HEK293 (cell line): Measurements from ENCODE around the gene TMEM143.

ENCODE experiments used
- GLI2 ChIP-seq: fragments of 450-650 bp; formaldehyde crosslinking; IDR thresholded peaks from 2 replicates; pipeline ENCODE4; 2017; ENCODE audit warnings: missing biosample characterization, missing genetic modification characterization, low read depth, borderline replicate concordance
- HOXA7 ChIP-seq: sonication (generic); formaldehyde crosslinking; IDR thresholded peaks from 2 replicates; pipeline ENCODE4 v1.8.1; 2022; ENCODE audit warnings: missing genetic modification reagents, borderline replicate concordance
- MYNN ChIP-seq: fragments of 450-650 bp; formaldehyde crosslinking; IDR thresholded peaks from 2 replicates; pipeline ENCODE4 v1.5.1; 2016; ENCODE audit warnings: missing biosample characterization, missing genetic modification characterization, borderline replicate concordance
- SCRT1 ChIP-seq: fragments of 450-650 bp; formaldehyde crosslinking; IDR thresholded peaks from 2 replicates; pipeline ENCODE4 v1.5.1; 2016; ENCODE audit warnings: missing biosample characterization, missing genetic modification characterization, borderline replicate concordance
- YY1 ChIP-seq: fragments of 450-650 bp; formaldehyde crosslinking; IDR thresholded peaks from 2 replicates; pipeline ENCODE4 v1.5.1; 2018; ENCODE audit warnings: missing biosample characterization, missing genetic modification characterization
- ZFP37 ChIP-seq: fragments of 450-650 bp; formaldehyde crosslinking; IDR thresholded peaks from 2 replicates; pipeline ENCODE4 v1.5.1; 2016; ENCODE audit warnings: missing biosample characterization, missing genetic modification characterization
- ZNF114 ChIP-seq: fragments of 450-650 bp; formaldehyde crosslinking; IDR thresholded peaks from 2 replicates; pipeline ENCODE4 v1.5.0; 2017; ENCODE audit warnings: missing biosample characterization, missing genetic modification characterization
- ZNF121 ChIP-seq: fragments of 450-650 bp; formaldehyde crosslinking; IDR thresholded peaks from 2 replicates; pipeline ENCODE4 v1.5.1; 2016; ENCODE audit warnings: missing biosample characterization, missing genetic modification characterization
- ZNF138 ChIP-seq: fragments of 450-650 bp; formaldehyde crosslinking; IDR thresholded peaks from 2 replicates; pipeline ENCODE4 v1.5.1; 2016; ENCODE audit warnings: missing biosample characterization, missing genetic modification characterization, borderline replicate concordance
- ZNF169 ChIP-seq: fragments of 450-650 bp; formaldehyde crosslinking; IDR thresholded peaks from 2 replicates; pipeline ENCODE4 v1.5.1; 2016; ENCODE audit warnings: missing biosample characterization, missing genetic modification characterization
- ZNF174 ChIP-seq: fragments of 450-650 bp; formaldehyde crosslinking; IDR thresholded peaks from 2 replicates; pipeline ENCODE4 v1.5.0; 2017; ENCODE audit warnings: missing biosample characterization, mild to moderate bottlenecking, missing genetic modification characterization
- ZNF184 ChIP-seq: fragments of 450-650 bp; IDR thresholded peaks from 2 replicates; pipeline ENCODE4 v1.5.1; 2018; ENCODE audit warnings: missing biosample characterization, mild to moderate bottlenecking, missing genetic modification characterization
- ZNF202 ChIP-seq: fragments of 450-650 bp; formaldehyde crosslinking; IDR thresholded peaks from 2 replicates; pipeline ENCODE4 v1.5.1; 2016; ENCODE audit warnings: missing biosample characterization, missing genetic modification characterization, borderline replicate concordance
- ZNF335 ChIP-seq: fragments of 450-650 bp; formaldehyde crosslinking; conservative IDR thresholded peaks from 2 replicates; pipeline ENCODE4 v1.5.1; 2016; ENCODE audit warnings: missing biosample characterization, missing genetic modification characterization
- ZNF433 ChIP-seq: fragments of 450-650 bp; formaldehyde crosslinking; IDR thresholded peaks from 2 replicates; pipeline ENCODE4 v1.5.1; 2016; ENCODE audit warnings: missing biosample characterization, missing genetic modification characterization, low read depth
- ZNF514 ChIP-seq: fragments of 450-650 bp; formaldehyde crosslinking; IDR thresholded peaks from 2 replicates; pipeline ENCODE4 v1.5.1; 2016; ENCODE audit warnings: missing biosample characterization, missing genetic modification characterization
- ZNF521 ChIP-seq: fragments of 450-650 bp; formaldehyde crosslinking; IDR thresholded peaks from 2 replicates; pipeline ENCODE4 v1.5.1; 2017; ENCODE audit warnings: missing biosample characterization, mild to moderate bottlenecking, missing genetic modification characterization
- ZNF549 ChIP-seq: fragments of 450-650 bp; IDR thresholded peaks from 2 replicates; pipeline ENCODE4 v1.5.1; 2018; ENCODE audit warnings: missing biosample characterization, missing genetic modification characterization, mild to moderate bottlenecking, inconsistent platforms, moderate library complexity
- ZNF571 ChIP-seq: fragments of 450-650 bp; formaldehyde crosslinking; IDR thresholded peaks from 2 replicates; pipeline ENCODE4 v1.5.0; 2017; ENCODE audit warnings: missing biosample characterization, missing genetic modification characterization
- ZNF624 ChIP-seq: fragments of 450-650 bp; formaldehyde crosslinking; IDR thresholded peaks from 2 replicates; pipeline ENCODE4 v1.5.1; 2017; ENCODE audit warnings: missing biosample characterization, missing genetic modification characterization
- ZNF629 ChIP-seq: fragments of 450-650 bp; formaldehyde crosslinking; IDR thresholded peaks from 2 replicates; pipeline ENCODE4 v1.5.1; 2017; ENCODE audit warnings: missing biosample characterization, missing genetic modification characterization
- ZNF747 ChIP-seq: fragments of 450-650 bp; formaldehyde crosslinking; IDR thresholded peaks from 2 replicates; pipeline ENCODE4 v1.5.1; 2016; ENCODE audit warnings: missing biosample characterization, missing genetic modification characterization
- ZNF776 ChIP-seq: fragments of 450-650 bp; formaldehyde crosslinking; IDR thresholded peaks from 2 replicates; pipeline ENCODE4 v1.5.0; 2017; ENCODE audit warnings: missing biosample characterization, missing genetic modification characterization, borderline replicate concordance
- ZNF837 ChIP-seq: fragments of 450-650 bp; formaldehyde crosslinking; IDR thresholded peaks from 2 replicates; pipeline ENCODE4 v1.5.1; 2016; ENCODE audit warnings: missing biosample characterization, missing genetic modification characterization
- TF ChIP-seq, protein P1 (sequence below): fragments of 450-650 bp; formaldehyde crosslinking; optimal IDR thresholded peaks from 2 replicates; pipeline ENCODE3; 2016; ENCODE audit warnings: missing biosample characterization, mild to moderate bottlenecking, missing genetic modification characterization
- TF ChIP-seq, protein P2 (sequence below): fragments of 450-650 bp; formaldehyde crosslinking; IDR thresholded peaks from 2 replicates; pipeline ENCODE4 v1.5.1; 2016; ENCODE audit warnings: missing biosample characterization, missing genetic modification characterization, low read depth
- TF ChIP-seq, protein P3 (sequence below): fragments of 450-650 bp; formaldehyde crosslinking; IDR thresholded peaks from 2 replicates; pipeline ENCODE4 v1.5.1; 2016; ENCODE audit warnings: missing biosample characterization, missing genetic modification characterization
- TF ChIP-seq, protein P4 (sequence below): fragments of 450-650 bp; formaldehyde crosslinking; IDR thresholded peaks from 2 replicates; pipeline ENCODE4 v1.5.1; 2016; ENCODE audit warnings: missing biosample characterization, missing genetic modification characterization
- TF ChIP-seq, protein P5 (sequence below): fragments of 450-650 bp; formaldehyde crosslinking; IDR thresholded peaks from 2 replicates; pipeline ENCODE4 v1.5.1; 2016; ENCODE audit warnings: missing biosample characterization, missing genetic modification characterization
- TF ChIP-seq, protein P6 (sequence below): fragments of 450-650 bp; formaldehyde crosslinking; IDR thresholded peaks from 2 replicates; pipeline ENCODE4 v1.5.1; 2017; ENCODE audit warnings: missing biosample characterization, missing genetic modification characterization

Gene TMEM143

DNA sequence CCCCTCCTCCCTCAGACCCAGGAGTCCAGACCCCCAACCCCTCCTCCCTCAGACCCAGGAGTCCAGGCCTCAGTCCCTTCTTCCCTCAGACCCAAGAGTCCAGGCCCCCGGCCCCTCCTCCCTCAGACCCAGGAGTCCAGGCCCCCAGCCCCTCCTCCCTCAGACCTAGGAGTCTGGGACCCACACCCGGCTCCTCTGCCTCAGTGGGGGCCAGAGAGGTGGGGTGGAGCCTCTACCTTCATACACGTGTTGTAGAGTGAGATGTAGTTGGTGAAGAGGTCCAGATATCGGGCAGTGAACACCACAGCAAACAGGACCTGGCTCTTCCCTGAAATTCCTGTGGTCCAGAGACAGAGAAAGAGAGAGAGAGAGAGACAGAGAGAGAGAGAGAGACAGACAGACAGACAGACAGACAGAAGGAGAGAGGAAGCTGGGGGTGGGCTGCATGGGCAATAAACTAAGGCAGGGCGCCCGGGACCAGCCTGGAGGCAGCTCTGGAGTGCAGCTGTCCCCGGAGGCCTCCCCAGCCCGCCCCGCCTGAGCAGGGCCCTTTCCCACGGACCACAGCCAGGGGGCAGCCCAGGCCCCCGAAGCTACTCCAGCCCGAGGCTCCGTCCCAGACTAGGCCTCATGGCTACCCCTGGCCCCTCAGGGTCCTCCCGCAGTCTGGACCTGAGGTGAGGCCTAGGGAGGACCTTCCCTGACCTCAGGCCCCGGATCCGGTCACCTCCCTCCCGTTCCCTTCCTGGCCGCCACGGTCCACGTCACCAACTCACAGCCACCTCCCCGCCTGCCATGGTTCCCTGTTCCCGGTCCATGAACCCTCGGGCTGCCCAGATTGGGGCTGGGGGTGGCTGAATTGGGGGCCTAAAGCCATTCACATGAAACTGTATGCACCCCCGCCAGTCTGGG is 26.7 kb upstream of the TMEM143 start (continued):
- TF ChIP-seq, protein P1, sequence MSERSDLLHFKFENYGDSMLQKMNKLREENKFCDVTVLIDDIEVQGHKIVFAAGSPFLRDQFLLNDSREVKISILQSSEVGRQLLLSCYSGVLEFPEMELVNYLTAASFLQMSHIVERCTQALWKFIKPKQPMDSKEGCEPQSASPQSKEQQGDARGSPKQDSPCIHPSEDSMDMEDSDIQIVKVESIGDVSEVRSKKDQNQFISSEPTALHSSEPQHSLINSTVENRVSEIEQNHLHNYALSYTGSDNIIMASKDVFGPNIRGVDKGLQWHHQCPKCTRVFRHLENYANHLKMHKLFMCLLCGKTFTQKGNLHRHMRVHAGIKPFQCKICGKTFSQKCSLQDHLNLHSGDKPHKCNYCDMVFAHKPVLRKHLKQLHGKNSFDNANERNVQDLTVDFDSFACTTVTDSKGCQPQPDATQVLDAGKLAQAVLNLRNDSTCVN (tag by site-specific recombination) = peak; percentile 20
- TF ChIP-seq, protein P2, sequence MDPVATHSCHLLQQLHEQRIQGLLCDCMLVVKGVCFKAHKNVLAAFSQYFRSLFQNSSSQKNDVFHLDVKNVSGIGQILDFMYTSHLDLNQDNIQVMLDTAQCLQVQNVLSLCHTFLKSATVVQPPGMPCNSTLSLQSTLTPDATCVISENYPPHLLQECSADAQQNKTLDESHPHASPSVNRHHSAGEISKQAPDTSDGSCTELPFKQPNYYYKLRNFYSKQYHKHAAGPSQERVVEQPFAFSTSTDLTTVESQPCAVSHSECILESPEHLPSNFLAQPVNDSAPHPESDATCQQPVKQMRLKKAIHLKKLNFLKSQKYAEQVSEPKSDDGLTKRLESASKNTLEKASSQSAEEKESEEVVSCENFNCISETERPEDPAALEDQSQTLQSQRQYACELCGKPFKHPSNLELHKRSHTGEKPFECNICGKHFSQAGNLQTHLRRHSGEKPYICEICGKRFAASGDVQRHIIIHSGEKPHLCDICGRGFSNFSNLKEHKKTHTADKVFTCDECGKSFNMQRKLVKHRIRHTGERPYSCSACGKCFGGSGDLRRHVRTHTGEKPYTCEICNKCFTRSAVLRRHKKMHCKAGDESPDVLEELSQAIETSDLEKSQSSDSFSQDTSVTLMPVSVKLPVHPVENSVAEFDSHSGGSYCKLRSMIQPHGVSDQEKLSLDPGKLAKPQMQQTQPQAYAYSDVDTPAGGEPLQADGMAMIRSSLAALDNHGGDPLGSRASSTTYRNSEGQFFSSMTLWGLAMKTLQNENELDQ = no peak
- TF ChIP-seq ZNF138 (tag by site-specific recombination) (no peak), ZNF624 (tag by site-specific recombination) (no peak), ZNF837 (tag by site-specific recombination) (no peak), ZNF433 (tag by site-specific recombination) (no peak), ZNF521 (tag by site-specific recombination) (no peak), ZNF549 (tag by site-specific recombination) (no peak), ZNF174 (no peak), GLI2 (tag by site-specific recombination) (no peak), ZNF776 (tag by site-specific recombination) (no peak), ZNF629 (peak; percentile 46; the same call in 1 of the 2 replicates), ZNF335 (tag by site-specific recombination) (peak; percentile 94), ZNF184 (tag by site-specific recombination) (no peak), ZNF571 (tag by site-specific recombination) (no peak), ZNF514 (tag by site-specific recombination) (no peak), ZNF121 (tag by site-specific recombination) (no peak), ZFP37 (tag by site-specific recombination) (peak; percentile 98), HOXA7 (CRISPR knock-in tag) (no peak), SCRT1 (tag by site-specific recombination) (no peak), ZNF202 (tag by site-specific recombination) (no peak), ZNF747 (tag by site-specific recombination) (no peak), ZNF169 (no peak; the same call in 1 of the 2 replicates), YY1 (no peak), ZNF114 (no peak), MYNN (tag by site-specific recombination) (no peak)
- TF ChIP-seq, protein P3, sequence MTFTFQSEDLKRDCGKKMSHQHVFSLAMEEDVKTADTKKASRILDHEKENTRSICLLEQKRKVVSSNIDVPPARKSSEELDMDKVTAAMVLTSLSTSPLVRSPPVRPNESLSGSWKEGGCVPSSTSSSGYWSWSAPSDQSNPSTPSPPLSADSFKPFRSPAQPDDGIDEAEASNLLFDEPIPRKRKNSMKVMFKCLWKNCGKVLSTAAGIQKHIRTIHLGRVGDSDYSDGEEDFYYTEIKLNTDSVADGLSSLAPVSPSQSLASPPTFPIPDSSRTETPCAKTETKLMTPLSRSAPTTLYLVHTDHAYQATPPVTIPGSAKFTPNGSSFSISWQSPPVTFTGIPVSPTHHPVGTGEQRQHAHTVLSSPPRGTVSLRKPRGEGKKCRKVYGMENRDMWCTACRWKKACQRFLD = no peak
- TF ChIP-seq, protein P4, sequence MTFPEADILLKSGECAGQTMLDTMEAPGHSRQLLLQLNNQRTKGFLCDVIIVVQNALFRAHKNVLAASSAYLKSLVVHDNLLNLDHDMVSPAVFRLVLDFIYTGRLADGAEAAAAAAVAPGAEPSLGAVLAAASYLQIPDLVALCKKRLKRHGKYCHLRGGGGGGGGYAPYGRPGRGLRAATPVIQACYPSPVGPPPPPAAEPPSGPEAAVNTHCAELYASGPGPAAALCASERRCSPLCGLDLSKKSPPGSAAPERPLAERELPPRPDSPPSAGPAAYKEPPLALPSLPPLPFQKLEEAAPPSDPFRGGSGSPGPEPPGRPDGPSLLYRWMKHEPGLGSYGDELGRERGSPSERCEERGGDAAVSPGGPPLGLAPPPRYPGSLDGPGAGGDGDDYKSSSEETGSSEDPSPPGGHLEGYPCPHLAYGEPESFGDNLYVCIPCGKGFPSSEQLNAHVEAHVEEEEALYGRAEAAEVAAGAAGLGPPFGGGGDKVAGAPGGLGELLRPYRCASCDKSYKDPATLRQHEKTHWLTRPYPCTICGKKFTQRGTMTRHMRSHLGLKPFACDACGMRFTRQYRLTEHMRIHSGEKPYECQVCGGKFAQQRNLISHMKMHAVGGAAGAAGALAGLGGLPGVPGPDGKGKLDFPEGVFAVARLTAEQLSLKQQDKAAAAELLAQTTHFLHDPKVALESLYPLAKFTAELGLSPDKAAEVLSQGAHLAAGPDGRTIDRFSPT (tag by site-specific recombination) = no peak
- TF ChIP-seq, protein P5, sequence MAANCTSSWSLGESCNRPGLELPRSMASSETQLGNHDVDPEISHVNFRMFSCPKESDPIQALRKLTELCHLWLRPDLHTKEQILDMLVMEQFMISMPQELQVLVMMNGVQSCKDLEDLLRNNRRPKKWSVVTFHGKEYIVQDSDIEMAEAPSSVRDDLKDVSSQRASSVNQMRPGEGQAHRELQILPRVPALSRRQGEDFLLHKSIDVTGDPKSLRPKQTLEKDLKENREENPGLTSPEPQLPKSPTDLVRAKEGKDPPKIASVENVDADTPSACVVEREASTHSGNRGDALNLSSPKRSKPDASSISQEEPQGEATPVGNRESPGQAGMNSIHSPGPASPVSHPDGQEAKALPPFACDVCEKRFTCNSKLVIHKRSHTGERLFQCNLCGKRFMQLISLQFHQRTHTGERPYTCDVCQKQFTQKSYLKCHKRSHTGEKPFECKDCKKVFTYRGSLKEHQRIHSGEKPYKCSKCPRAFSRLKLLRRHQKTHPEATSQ (tag by site-specific recombination) = no peak
- TF ChIP-seq, protein P6, sequence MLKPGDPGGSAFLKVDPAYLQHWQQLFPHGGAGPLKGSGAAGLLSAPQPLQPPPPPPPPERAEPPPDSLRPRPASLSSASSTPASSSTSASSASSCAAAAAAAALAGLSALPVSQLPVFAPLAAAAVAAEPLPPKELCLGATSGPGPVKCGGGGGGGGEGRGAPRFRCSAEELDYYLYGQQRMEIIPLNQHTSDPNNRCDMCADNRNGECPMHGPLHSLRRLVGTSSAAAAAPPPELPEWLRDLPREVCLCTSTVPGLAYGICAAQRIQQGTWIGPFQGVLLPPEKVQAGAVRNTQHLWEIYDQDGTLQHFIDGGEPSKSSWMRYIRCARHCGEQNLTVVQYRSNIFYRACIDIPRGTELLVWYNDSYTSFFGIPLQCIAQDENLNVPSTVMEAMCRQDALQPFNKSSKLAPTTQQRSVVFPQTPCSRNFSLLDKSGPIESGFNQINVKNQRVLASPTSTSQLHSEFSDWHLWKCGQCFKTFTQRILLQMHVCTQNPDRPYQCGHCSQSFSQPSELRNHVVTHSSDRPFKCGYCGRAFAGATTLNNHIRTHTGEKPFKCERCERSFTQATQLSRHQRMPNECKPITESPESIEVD (tag by site-specific recombination) = no peak
